H9 (cell line): ENCODE measurements around the gene TSSK6. TPM values are rescaled to one million over a fixed set of nuclear protein-coding genes. Genes with fewer than 3 reads are reported as not detected.

Experiments
- DNase-seq: peaks from one replicate; pipeline ENCODE4 v3.0.0-alpha.2; 2017
- H2AFZ ChIP-seq: one replicate; pipeline ENCODE4 v1.6.1; 2013; ENCODE audit warnings: mild to moderate bottlenecking, low read length, control low read depth, moderate library complexity
- H2AK5ac ChIP-seq: 2 replicates; pipeline ENCODE4 v1.6.1; 2013; ENCODE audit warnings: low read length, control low read depth, mixed read lengths; ENCODE audit not compliant: insufficient read length
- H2BK120ac ChIP-seq: one replicate; pipeline ENCODE4 v1.6.1; 2013; ENCODE audit warnings: low read depth, mild to moderate bottlenecking, low read length, control low read depth, inconsistent platforms; ENCODE audit not compliant: poor library complexity, severe bottlenecking
- H2BK12ac ChIP-seq: 2 replicates; pipeline ENCODE4 v1.6.1; 2013; ENCODE audit warnings: low read length, control low read depth, mixed read lengths, low read depth; ENCODE audit not compliant: insufficient read length
- H2BK15ac ChIP-seq: 2 replicates; pipeline ENCODE4 v1.6.1; 2013; ENCODE audit warnings: low read depth, low read length, control low read depth
- H2BK20ac ChIP-seq: one replicate; pipeline ENCODE4 v1.6.1; 2013; ENCODE audit warnings: low read depth, mild to moderate bottlenecking, low read length, control low read depth, inconsistent platforms; ENCODE audit not compliant: poor library complexity, severe bottlenecking
- H2BK5ac ChIP-seq: 2 replicates; pipeline ENCODE4 v1.6.1; 2013; ENCODE audit warnings: low read length, control low read depth, mixed read lengths; ENCODE audit not compliant: insufficient read length
- H3K14ac ChIP-seq: 2 replicates; pipeline ENCODE4 v1.6.1; 2013; ENCODE audit warnings: low read length, control low read depth; ENCODE audit not compliant: insufficient read depth
- H3K18ac ChIP-seq: 2 replicates; pipeline ENCODE4 v1.6.1; 2013; ENCODE audit warnings: low read depth, mild to moderate bottlenecking, mixed read lengths, low read length, control low read depth; ENCODE audit not compliant: insufficient read length
- H3K23ac ChIP-seq: 2 replicates; pipeline ENCODE4 v1.6.1; 2013; ENCODE audit warnings: low read length, control low read depth, mixed read lengths, low read depth; ENCODE audit not compliant: insufficient read length
- H3K23me2 ChIP-seq: 2 replicates; pipeline ENCODE4 v1.6.1; 2013; ENCODE audit warnings: low read depth, mild to moderate bottlenecking, mixed read lengths, low read length, control low read depth; ENCODE audit not compliant: insufficient read length, poor library complexity, severe bottlenecking
- H3K27ac ChIP-seq: 2 replicates; pipeline ENCODE4 v1.5.1; 2013; ENCODE audit warnings: low read length, control low read depth, mixed read lengths, low read depth; ENCODE audit not compliant: insufficient read length
- H3K27me3 ChIP-seq: 2 replicates; pipeline ENCODE4 v1.6.1; 2013; ENCODE audit warnings: low read length, control low read depth, inconsistent platforms; ENCODE audit not compliant: insufficient read depth
- H3K4ac ChIP-seq: 2 replicates; pipeline ENCODE4 v1.6.1; 2013; ENCODE audit warnings: low read depth, mild to moderate bottlenecking, control low read depth, inconsistent platforms, low read length, moderate library complexity
- H3K4me1 ChIP-seq: 2 replicates; pipeline ENCODE4 v1.6.1; 2013; ENCODE audit warnings: low read length, control low read depth, inconsistent platforms; ENCODE audit not compliant: insufficient read depth
- H3K4me2 ChIP-seq: 2 replicates; pipeline ENCODE4 v1.6.1; 2013; ENCODE audit warnings: low read length, control low read depth, mixed read lengths; ENCODE audit not compliant: insufficient read length, insufficient read depth
- H3K56ac ChIP-seq: 2 replicates; pipeline ENCODE4 v1.6.1; 2013; ENCODE audit warnings: low read depth, mild to moderate bottlenecking, mixed read lengths, low read length, control low read depth; ENCODE audit not compliant: insufficient read length
- H3K79me1 ChIP-seq: 2 replicates; pipeline ENCODE4 v1.6.1; 2013; ENCODE audit warnings: low read depth, mild to moderate bottlenecking, moderate library complexity, low read length, control low read depth, inconsistent platforms; ENCODE audit not compliant: insufficient read depth, poor library complexity, severe bottlenecking
- H3K79me2 ChIP-seq: 2 replicates; pipeline ENCODE4 v1.6.1; 2013; ENCODE audit warnings: low read length, control low read depth, inconsistent platforms; ENCODE audit not compliant: insufficient read depth
- H3K9ac ChIP-seq: 2 replicates; pipeline ENCODE4 v1.6.1; 2013; ENCODE audit warnings: low read length, control low read depth, mixed read lengths; ENCODE audit not compliant: insufficient read length; ENCODE audit errors: extremely low read depth
- H3K9me3 ChIP-seq: one replicate; pipeline ENCODE4 v1.6.1; 2013; ENCODE audit warnings: low read depth, low read length, inconsistent platforms; ENCODE audit not compliant: control insufficient read depth
- H3T11ph ChIP-seq: one replicate; pipeline ENCODE4 v1.6.1; 2013; ENCODE audit warnings: mild to moderate bottlenecking, low read length, control low read depth, inconsistent platforms
- H4K20me1 ChIP-seq: one replicate; pipeline ENCODE4 v1.6.1; 2013; ENCODE audit not compliant: control insufficient read depth, insufficient read length, insufficient read depth
- H4K5ac ChIP-seq: 2 replicates; pipeline ENCODE4 v1.6.1; 2013; ENCODE audit warnings: low read depth, mild to moderate bottlenecking, mixed read lengths, low read length, control low read depth; ENCODE audit not compliant: insufficient read length
- H4K8ac ChIP-seq: replicated peaks from 2 replicates; pipeline ENCODE4 v1.6.1; 2013; ENCODE audit warnings: low read length, control low read depth, mixed read lengths, low read depth; ENCODE audit not compliant: insufficient read length
- H4K91ac ChIP-seq: 2 replicates; pipeline ENCODE4 v1.6.1; 2013; ENCODE audit warnings: low read depth, mild to moderate bottlenecking, moderate library complexity, mixed read lengths, low read length, control low read depth; ENCODE audit not compliant: insufficient read length
- H3K27ac Mint-ChIP-seq, 3 experiments: 2 replicates in 2 of 3; 3 replicates in 1 of 3; pipeline ENCODE4 v1.8.0; 2020 to 2021; ENCODE audit warnings: mixed read lengths in 3 of 3, mild to moderate bottlenecking in 1 of 3, moderate library complexity in 1 of 3
- H3K27me3 Mint-ChIP-seq: 2 replicates; pipeline ENCODE4 v1.8.0; 2021; ENCODE audit warnings: low read depth, mild to moderate bottlenecking, moderate library complexity, mixed read lengths
- H3K36me3 Mint-ChIP-seq, 3 experiments: 2 replicates in 2 of 3; 3 replicates in 1 of 3; pipeline ENCODE4 v1.8.0; 2020 to 2021; ENCODE audit warnings: low read depth in 3 of 3, mixed read lengths in 3 of 3; ENCODE audit not compliant: insufficient read depth in 1 of 3
- H3K4me1 Mint-ChIP-seq, 2 experiments: 2 replicates each; pipeline ENCODE4 v1.8.0; 2020; ENCODE audit warnings: mixed read lengths in 2 of 2
- H3K4me3 Mint-ChIP-seq, 2 experiments: 2 replicates in 1 of 2; 3 replicates in 1 of 2; pipeline ENCODE4 v1.8.0; 2020 to 2021; ENCODE audit warnings: mild to moderate bottlenecking in 2 of 2, mixed read lengths in 2 of 2, moderate library complexity in 1 of 2
- H3K9me3 Mint-ChIP-seq, 2 experiments: 2 replicates in 1 of 2; 3 replicates in 1 of 2; pipeline ENCODE4 v1.8.0; 2020; ENCODE audit warnings: mild to moderate bottlenecking in 2 of 2, mixed read lengths in 2 of 2, moderate library complexity in 1 of 2
- CTCF ChIP-seq: fragments of 200-600 bp; sonication (generic); conservative IDR thresholded peaks from 3 replicates; pipeline ENCODE4 v1.8.0; 2021; ENCODE audit warnings: antibody characterized with exemption, mild to moderate bottlenecking
- WGBS: extraction: QIAGEN DNeasy Blood & Tissue Kit; methylation state at CpG from one replicate; pipeline ENCODE4 v1.1.7; 2013; ENCODE audit warnings: missing lambda C conversion rate, low lambda C conversion rate, mixed read lengths; ENCODE audit not compliant: insufficient read length; ENCODE audit errors: extremely low coverage; 5-methylcytosine and 5-hydroxymethylcytosine counted together
- total RNA-seq: library from RNA; stranded (reverse); gene quantifications from 2 replicates; pipeline ENCODE4 v1.2.1, GENCODE V29; 2021

Gene TSSK6
- total RNA-seq, 1 experiment from 2014 or later: 2.6 TPM

DNA sequence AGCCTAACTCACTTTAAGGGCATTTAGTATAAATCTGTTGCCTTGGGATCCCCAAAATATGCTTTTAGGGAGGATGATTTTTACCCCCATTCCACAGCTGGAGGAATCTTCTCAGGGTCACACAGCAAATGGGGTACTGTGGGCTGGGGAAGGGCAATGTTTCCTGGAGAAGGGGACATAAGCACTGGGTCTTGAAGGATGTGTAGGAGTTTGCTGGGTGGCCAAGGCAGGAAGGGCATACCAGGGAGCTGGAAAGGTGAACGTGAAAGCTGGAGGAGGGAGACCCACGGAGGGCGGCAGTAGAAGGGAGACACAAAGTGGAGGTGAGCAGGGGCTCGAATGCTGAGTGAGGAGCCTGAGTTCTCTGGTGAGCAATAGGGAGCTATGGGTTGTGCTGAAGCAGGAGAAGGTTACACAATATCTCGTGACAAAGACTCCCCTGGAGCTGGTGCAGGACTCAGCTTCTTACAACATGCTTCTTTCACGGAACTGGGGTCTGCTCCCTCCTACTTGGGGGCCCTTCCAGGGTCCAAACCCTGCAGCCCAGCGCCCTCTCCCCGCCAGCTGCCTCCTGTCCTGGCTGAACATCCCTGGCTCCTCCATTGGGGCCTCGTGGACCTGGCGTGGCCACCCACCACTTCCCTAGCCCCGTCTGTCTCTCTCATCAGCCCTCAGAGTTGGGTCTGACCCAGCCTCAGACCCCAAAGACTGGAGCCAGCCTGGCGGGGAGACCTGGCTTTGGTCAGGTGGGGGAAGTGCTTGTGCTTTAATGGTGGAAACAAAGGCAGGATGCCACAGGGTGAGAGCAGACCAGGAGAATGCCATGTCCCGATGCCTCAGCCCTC, 33.8 kb upstream of the TSSK6 start:
- no peak overlapping the region for H3K18ac ChIP-seq
- H3T11ph ChIP-seq: no peak overlapping the region
- Mint-ChIP-seq H3K27ac (peak overlapping the region in 2 of 3 experiments; percentile 25 to 52; a peak in 1 of 7 replicates), H3K36me3 (no peaks in the 10 kb centered on the region; a peak in 1 of 7 replicates), H3K4me3 (no peak overlapping the region), H3K27me3 (peaks cover 3% of the 10 kb centered on the region; the same call in 1 of the 2 replicates), H3K9me3 (no peaks in the 10 kb centered on the region; a peak in 1 of 5 replicates), H3K4me1 (peaks cover 0 to 8% of the 10 kb centered on the region in 2 experiments; a peak in 1 of 4 replicates)
- DNase-seq: no peak
- no peaks in the 10 kb centered on the region for H3K4me1 ChIP-seq
- no peak for TF ChIP-seq CTCF
- H3K79me1 ChIP-seq: no peaks in the 10 kb centered on the region
- no peak overlapping the region for H3K14ac ChIP-seq
- H3K23ac ChIP-seq: no peak overlapping the region
- no peak overlapping the region for H4K5ac ChIP-seq
- no peak overlapping the region for H2BK20ac ChIP-seq
- no peak overlapping the region for H3K9ac ChIP-seq
- no peaks in the 10 kb centered on the region for H3K79me2 ChIP-seq
- H3K9me3 ChIP-seq: no peaks in the 10 kb centered on the region
- no peak overlapping the region for H2BK15ac ChIP-seq
- WGBS: no CpG with 5 or more reads among the region's 13 CpGs
- H4K8ac ChIP-seq: no peak overlapping the region
- no peak overlapping the region for H4K91ac ChIP-seq
- no peak overlapping the region for H3K27ac ChIP-seq
- no peak overlapping the region for H3K4ac ChIP-seq
- H3K27me3 ChIP-seq: no peaks in the 10 kb centered on the region
- H4K20me1 ChIP-seq: no peaks in the 10 kb centered on the region
- H2AFZ ChIP-seq: no peak overlapping the region
- no peak overlapping the region for H2BK12ac ChIP-seq
- H2BK5ac ChIP-seq: no peak overlapping the region
- no peak overlapping the region for H3K4me2 ChIP-seq
- H2AK5ac ChIP-seq: no peak overlapping the region
- H2BK120ac ChIP-seq: no peak overlapping the region
- no peaks in the 10 kb centered on the region for H3K23me2 ChIP-seq
- no peak overlapping the region for H3K56ac ChIP-seq
